Stimulated activated CD8-positive, alpha-beta memory T cell treated with anti-CD3 and anti-CD28 coated beads, Interleukin-4, amount 100 ng/mL, for 48 hours (primary cell): ENCODE data around the gene CBFA2T3.

Experiments
- DNase-seq: peaks from one replicate; pipeline ENCODE4 v3.0.0-alpha.2; 2020

Gene CBFA2T3

DNA sequence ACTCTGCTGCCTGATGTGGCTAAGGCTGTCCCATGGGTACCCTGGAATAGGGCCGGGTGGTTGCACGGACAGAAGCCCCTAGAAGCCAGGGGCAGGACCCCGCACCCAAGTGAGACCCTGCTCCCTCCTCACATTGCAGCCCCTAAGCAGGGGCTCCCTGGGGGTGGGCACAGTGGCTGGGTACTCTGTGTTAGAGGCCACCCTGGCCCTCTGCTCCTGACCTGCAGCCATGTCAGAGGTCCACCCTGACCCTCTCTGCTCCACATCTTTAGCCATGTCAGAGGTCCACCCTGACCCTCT lies 2.1 kb downstream of the CBFA2T3 start:
- no peak for DNase-seq

DNA sequence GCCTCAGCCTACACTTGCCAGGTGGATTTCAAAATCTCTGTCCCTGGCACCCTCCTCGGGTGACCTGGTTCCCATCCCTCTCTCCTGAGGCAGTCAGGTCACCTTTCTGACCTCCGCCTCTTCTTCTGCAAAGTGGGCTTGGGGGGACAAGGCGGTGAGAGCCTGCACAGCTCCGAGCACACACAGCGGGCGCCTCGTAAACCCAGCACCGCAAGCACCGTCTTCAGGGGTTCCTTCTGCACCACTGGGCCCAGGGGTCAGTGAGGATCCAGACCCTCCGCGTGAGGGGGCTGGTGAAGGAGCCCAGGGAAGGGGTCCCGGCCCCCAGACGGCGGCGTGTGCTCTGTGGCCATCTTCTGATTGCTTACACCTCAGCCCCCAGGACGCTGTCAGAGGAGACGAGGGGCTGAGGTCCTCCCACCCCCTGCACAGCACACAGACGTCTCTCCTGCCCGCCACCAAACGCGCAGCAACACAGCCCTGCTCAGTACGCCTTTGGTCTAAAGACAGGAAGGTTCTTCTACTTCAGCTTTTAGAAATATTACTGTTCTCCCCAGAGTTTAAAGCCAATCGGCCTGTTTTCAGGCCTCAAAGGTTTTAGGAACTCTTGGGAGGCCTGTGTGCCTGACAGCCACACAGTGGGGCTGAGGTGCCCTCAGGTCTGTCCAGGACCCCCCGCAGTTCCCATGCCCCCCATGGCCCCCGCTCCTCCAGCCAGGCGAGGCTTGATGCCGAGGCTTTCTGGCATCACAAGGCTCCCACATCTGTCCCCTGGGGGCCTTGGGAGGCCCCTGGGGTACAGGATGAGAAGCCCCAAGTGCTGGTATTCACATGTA lies 2.7 kb downstream of the CBFA2T3 start:
- no peak for DNase-seq

DNA sequence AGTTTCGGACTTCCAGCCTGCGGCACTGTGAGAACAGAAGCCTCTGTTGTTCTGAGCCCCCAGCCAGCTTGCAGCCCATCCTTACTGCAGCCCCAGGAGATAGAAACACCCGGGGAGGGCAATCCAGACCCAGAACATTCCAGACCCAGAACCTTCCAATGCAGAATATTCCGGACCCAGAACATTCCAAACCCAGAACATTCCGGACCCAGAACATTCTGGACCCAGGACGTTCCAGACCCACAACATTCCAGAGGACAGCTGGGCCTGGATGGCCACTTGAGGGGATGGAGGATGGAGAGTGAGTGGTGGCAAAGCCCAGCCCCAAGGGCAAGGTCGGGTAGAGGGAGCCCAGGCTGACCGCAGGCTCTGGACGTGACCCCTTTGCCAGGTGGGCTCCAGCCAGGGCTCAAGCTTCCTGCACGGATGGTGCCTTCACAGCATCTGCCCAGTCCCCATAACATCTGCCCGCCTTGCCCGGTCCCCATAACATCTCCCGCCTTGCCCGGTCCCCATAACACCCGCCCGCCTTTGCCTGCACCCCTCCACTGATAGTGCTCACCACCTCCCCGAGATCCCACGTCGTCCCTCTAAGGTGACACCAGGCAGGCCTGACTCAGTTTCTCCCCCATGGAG lies 3.5 kb downstream of the CBFA2T3 start:
- DNase-seq: no peak

DNA sequence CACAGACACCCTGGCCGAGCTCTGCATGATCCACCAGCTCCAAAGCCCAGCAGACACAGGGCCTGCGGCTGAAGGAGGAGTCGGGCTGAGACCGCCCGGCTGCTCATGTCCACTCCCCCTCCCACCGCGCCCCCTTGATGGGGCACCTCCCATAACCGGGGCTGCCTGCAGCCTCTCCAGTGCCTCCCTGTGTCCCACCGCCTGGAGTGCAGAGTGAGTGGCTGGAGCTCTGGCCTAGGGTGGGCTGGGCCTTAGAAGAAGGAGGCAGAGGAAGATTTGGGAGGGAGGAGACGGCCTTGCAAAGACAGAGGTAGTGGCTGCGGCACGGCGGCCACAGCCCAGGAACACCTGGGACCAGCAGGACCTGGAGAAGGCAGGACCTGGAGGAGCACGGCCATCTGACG lies 4.0 kb downstream of the CBFA2T3 start:
- DNase-seq: no peak

DNA sequence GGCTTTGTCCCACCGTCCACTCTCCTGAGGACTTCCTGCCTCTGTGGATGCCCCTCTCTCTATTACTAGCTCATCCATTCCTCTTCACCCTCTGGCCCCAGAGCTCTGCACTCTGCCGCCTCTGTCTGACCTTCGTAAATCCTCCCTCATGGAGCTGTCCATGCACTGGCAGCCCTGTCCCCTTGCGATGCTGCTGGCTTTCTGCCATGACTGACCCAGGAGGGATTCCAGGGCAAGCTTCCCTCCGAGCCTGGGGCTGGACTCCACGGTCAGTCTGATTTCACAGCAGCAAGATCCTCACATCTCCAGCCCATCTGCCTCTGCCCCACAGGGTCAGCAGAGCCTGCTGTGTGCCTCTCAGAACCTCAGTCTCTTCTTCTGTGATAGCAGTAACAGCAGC lies 4.7 kb downstream of the CBFA2T3 start:
- DNase-seq: no peak

DNA sequence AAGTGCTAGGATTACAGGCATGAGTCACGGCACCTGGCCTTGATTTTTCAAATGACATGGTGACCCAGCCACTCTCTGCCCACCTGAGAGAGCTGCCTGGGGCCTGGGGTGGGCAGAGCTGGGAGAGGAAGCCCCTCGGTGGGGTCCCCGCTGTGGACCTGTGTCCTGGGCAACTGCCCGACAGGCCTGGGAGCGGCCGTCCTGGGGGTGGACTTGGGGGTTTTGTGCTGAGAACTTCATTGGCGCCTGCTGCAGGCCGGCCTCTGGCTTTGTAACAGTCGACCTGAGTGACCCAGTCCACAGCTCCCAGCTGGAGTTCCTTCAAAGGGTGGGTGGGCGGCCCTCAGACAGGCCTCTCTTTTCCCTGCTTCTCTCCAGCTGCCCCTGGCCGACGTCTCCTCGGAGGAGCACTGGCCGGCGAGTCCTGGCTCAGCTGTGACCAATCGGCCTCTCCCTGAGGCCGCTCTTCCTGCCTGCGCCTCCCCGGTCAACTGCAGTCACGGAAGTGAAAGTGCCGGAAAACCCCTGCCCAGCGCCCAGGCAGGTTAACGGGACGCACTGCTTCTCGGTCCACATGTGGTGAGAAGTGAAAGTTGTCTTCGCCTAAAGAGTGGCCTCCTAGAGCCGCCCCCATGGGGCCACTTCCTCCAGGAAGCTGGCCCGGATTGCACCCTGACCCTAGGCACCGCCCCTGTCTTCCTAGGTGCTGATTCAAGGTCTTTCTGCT lies 5.5 kb downstream of the CBFA2T3 start:
- DNase-seq: no peak

DNA sequence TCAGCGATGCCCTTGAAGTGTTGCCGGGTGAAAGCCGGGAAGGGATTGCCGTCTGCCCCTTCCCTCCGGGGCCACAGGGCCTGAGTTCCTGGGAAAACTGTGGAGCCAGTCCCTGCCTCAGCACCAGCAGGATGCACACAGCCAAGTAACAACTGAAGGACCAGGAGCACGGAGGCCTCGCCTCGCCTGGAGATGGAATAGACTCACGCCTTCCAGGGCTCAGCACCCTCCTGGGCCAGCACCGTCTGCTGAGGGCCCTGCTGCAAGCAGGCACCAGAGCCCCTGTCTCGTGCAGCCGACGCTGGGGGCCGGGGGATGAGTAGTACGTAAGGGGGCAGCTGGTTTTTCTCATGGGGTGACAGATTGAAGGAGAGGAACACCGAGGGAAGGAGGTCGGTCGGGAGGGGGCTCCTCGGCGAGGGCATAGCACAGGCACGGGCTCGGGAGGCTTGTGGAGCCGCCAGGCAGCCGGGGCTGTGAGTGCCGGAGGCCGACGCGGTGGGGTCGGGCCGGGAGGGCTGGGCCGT lies 6.4 kb downstream of the CBFA2T3 start:
- no peak for DNase-seq

DNA sequence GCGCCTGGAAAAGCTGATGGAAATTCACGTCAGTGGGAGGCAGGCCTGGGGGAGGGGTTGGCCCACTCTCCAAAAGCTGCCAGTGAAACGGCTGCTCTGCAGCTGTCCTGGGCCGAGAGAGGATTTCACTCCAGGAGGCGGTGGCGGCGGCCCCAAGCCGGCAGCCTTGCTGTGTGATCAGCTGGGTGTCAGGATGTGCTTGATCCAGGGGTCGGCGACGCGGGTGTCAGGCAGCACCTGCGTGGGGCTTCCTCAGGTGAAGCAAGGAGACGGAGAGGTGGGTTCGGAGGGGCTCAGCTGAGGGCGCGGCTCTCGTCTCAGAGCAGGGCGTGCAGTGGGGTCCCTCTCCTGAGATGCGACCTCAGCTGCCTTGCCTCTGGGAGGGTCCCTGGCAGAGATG lies 7.0 kb downstream of the CBFA2T3 start:
- no peak for DNase-seq

DNA sequence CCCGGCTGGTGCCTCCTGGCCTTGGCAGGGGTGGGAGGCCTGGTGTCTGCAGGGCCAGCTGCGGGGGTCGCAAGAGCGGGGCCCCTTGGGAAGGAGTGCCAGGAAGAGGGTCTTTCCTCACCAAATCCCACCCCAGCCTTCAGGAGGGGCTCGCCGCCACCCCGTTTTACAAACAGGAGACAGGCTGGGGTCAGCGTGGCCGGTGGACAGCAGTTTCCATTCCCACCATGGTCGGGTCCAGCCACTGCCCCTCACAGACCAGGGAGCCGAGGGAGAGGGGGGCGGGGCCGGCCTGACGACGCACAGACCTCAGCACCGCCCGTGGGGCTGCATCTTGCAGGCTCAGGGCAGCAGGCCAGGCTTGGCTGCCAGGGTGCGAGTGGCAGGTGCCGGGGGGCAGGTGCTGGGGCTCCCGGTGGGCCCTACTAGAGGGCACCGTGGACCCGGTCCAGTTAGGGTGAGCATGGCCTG lies 7.6 kb downstream of the CBFA2T3 start:
- DNase-seq: no peak

DNA sequence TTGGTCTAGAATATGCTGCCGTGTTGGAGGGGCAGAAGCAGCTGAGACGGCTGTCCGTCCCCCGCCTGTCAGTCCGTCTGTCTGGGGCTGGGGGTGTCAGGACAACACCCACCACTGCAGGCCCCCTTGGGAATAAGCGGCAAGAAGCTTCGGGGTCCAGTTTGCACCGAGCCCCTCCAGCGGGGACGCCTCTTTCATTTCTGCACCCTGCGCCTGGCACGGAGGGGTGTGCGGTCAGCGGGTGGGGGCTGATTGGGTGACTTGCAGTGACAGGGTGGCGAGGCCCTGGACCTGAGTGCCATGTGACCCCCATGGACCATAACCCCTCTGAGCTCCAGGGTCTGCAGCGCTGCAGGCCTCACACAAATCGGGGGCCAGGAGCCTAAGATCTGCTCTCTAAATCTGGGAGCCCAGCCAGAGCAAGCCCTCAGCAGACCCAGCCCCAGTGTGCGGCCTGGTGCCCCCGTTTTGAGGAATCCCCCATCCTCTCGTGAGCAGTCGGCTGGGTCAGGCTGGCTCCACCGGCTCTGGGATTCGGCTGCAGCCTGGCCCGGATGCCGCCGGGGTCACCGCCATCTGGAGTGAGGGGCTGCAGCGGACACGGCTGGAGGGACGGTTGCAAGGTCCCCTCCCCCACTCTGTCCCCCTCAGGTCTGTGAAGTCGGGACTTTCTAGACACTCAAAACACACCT lies 8.3 kb downstream of the CBFA2T3 start:
- DNase-seq: no peak

DNA sequence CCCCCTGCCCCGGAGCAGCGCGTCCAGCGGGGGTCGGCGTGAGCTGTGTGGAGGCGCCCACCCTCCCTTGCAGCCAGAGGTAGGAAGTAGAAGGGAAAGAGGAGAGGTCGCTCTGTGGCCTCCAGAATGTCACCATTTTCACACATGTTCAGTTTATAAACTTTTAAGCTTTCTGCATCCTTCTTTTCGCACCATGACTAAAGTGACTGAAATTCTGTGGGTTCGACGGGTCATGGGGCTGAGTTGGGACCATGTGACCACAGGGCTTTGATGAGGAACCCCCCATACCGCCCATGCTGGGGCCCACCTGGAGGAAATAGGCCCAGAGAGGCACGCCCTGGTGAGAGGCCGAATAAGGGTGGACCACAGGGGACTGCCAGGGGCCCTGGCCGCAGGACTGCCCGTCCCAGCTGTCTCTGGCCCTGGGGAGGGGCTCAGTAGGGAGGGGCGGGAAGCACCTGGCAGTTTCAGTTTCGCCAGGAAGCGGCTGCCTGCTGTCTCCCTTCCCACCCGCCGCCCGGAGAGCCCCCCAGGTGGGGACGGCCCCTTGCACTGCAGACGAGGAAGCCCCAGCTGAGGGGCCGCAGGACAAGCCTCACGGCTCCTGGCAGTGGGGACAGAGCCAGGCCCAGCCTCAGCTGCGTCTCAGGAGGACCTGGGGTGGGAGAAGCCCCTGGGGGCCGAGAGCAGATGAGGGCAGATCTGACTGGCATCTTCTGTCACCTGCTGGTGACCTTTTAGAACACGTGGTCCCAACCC lies 9.0 kb downstream of the CBFA2T3 start:
- DNase-seq: no peak

DNA sequence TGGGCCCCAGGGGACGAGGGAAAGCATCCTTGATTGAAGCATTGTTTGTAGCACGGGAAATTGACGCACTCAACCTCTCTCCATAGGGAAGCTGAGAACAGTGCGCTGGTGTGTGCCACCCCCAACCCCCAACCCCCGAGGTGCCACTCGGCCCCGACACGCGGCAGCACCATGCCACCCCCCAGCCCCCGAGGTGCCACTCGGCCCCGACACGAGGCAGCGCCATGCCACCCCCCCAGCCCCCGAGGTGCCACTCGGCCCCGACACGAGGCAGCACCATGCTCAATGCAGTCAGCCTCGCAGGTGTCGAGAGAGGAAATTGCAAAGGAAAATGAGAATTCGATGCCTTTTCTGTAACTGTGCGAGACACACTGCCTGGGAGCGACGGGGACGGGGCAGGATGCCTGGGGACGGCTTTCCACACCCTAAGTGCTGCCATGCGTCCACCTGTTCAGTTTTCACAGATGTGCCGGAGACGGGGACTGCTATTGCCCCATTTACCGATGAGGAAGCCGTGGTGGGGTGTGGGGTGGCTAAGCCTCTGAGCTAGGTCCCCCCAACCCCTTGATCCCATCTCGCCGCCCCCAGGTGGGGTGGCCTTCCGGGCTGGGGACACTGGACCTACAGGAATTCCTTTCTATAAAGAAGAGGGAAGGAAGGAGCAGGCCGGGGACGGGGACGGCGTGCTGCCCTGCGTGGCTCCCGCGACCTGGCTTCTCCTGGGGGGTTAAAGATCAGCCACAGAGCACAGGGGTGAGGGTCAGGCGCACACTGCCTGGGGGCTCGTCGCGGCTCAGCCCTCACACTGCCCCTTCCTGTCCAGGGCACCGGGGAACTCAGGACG lies 9.8 kb downstream of the CBFA2T3 start:
- no peak for DNase-seq

DNA sequence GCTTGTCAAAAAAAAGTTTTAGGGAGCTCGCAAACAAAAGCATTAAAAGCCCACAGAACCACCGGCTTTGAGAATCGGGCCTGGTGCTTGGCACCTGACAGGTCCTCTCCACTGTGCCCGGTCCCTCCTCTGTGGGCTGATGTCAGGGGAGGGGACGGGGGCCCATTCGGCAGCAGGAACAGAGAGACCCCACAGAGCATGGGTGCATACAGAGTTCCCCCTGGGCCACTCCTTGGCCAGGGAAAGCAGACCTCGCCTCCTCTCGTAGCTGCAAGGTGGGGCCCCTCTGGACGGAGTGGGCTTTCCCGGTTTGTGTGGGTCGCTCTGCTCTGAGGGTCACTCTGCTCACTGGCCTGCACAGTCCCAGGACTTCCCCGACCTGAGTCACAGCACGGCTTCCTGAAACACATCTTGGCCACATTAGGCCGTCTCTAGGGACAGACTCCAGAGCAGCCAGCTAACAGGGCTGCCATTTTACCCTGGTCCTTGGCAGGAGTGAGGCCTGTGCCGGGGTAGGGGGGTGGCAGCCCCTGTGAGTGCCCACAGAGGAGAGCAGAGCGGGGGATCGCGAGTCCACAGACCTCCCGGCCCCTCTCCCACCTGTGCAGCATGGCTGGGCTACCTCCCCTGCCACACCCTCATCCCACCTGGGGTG lies 11.1 kb downstream of the CBFA2T3 start:
- no peak for DNase-seq

DNA sequence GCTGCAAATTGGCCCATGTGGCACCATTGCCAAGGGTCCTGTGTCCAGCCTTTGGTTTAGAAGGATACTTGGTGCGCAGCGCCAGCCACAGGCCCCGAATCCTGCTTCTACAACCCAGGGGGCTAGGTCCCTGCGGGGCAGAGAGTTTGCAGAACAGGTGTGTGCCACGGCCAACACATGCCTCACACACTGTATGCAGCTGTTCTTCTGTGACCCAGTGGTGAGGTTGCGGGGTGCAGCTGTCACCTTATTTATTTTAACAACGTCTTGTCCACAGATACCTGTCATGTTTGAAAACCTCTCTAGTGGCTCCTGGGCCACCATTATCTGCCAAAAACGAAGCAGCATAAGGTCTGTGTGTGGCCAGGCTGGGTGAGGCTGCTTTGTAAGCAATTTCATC lies 11.6 kb downstream of the CBFA2T3 start:
- DNase-seq: no peak

DNA sequence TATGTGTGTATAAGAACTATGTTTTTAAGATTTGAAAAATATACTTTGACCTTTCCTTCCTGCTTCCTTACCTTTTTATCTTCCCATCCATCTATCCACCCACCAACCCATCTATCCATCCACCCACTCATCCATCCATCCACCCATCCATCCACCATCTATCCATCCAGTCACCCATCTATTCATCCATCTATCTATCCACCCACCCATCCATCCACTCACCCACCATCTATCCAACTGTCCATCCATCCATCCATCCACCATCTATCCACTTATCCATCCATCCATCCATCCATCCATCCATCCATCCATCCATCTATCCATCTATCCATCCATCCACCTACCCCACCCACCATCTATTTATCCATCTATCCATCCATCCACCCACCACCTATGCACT lies 12.4 kb downstream of the CBFA2T3 start:
- DNase-seq: no peak

DNA sequence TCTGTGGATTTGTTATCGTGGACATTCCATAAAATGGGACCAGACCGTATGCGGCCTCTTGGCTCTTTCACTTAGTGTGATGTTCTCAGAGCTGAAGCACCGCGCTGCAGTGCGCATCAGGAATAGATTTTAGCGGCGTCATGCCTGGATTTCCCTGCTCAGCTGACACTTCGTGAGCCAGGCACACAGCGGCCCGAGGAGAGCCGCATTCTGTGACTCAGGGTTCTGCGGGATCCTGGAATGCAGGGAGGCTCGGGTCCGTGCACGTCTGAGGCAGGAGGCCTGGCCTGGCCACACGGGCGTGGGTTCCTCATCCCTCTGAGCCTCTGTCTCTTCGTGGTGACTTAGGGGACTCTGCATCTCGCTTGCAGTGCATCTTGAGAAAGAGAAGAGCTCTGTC lies 13.4 kb downstream of the CBFA2T3 start:
- no peak for DNase-seq

DNA sequence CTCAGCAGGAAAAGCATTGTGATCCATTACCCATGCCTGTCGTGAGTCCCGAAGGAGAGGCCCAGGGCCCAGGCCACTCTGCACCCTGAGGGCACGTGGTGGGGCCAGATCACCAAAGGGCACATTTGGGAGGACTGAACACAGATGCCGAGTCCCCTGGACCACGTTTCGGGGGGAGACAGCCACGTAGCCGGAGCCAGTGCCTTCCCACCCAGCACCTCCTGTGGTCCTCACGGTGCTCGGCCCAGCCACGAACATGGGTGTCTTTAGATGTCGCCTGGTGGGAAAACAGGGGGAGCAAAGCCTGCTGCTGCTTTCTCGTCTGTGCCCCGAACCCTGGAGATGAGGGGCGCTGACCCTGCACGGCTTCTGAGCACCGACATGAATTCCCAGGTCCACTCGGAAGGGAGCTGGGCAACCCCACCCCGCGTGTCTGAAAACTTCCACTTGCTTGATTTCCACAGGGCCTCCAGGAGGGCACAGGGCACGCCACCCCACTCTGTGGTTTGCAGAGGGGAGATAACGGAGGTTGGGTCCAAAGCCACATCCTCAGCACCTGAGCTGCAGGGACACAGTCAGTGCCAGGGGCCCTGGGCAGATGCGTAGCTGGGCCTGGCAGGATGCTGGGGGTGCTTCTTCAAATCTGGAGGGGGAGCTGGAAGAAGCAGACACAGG lies 14.4 kb downstream of the CBFA2T3 start:
- DNase-seq: no peak

DNA sequence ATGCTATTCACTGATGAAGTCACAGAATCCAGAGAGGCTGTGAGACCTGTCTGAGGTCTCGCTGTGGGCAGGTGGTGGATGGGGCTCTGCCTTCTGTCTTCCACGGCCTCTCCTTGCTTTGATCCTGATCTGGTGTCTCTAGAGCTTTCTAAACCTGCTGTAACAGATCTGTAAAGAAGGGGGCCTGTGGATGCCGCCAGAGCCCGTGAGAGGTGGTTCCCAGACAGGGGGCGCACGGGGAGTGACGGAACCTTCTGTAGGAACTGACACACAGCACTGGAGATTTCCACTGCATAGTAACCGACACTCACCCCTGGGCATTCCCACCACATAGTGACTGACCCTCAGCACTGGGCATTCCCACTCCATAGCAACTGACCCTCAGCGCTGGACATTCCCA lies 16.0 kb downstream of the CBFA2T3 start:
- DNase-seq: no peak

DNA sequence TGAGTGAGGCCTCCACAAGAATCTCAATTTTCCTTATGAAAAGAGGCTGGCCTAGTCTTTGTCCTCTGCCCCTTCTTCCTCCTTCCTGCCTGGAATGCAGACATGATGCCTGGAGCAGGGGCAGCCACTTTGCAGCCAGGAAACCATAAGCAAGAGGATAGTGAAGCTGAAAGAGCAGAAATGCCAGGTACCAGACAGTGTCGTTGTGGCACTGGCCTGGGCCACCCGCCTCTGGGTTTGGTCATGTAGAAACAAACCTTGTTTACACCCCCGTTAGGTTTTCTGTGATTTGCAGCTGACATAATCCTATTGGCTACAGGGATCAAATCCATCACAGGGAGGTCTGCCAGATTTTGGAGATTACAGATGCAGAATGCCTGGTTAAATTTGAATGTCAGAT lies 16.5 kb downstream of the CBFA2T3 start:
- no peak for DNase-seq

DNA sequence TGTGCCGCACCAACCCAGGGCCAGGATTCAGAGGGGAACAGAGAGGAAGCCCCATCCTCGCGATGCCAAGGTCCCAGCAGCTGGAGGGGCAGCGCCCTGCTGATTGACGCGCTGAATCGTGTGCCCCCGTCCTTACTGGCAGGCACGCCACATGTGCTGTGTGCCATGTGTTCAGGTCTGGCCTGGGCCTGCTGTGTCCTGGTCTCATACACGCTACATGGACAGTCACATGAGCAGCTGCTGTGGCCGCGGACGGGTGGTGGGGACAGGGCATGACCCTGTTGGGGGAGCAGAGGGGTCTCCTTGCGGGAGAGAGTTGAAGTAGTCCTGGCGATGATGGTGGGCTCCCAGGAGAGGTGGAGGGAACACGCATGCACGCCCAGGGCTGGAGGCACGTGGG lies 18.0 kb downstream of the CBFA2T3 start:
- DNase-seq: no peak
